Panc1 (cell line): Measurements from ENCODE around the gene ZNF212.

Experiments
- CTCF ChIP-seq: fragments of 450-650 bp; IDR thresholded peaks from 2 replicates; pipeline ENCODE4 v1.5.1; 2017; ENCODE audit warnings: mild to moderate bottlenecking
- POLR2AphosphoS5 ChIP-seq: IDR thresholded peaks from 2 replicates; pipeline ENCODE4 v1.6.1; 2012; ENCODE audit warnings: mild to moderate bottlenecking, low read depth, low read length, moderate library complexity

DNA sequence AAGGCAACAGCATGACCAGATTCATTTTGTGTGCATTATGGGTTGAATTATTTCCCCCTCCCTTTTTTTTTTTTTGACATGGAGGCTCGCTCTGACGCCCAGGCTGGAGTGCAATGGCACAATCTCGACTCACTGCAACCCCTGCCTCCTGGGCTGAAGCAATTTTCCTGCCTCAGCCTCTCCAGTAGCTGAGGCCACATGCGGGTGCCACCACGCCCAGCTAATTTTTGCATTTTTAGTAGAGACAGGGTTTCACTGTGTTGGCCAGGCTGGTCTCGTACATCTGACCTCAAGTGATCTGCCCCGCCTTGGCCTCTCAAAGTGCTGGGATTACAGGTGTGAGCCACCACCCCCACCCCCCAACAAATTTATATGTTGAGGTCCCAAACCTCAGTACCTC is 64.6 kb downstream of the ZNF212 start:
- TF ChIP-seq CTCF (no peak), POLR2AphosphoS5 (no peak)
